ENCODE data around the gene EFCAB8. TPM values are rescaled to one million over a fixed set of nuclear protein-coding genes. Genes with fewer than 3 reads are reported as not detected.
A peak's percentile ranks its signal among the peaks of the same experiment; 100 is the strongest.

EFCAB8 gene
- total RNA-seq, 2 experiments from 2014 or later, result not detected

GRCh38 chr20:33008336-33009213, 149.9 kb downstream of the EFCAB8 start:
- no peak overlapping the region for H2AFZ ChIP-seq (ENCODE audit: low read length)
- intact Hi-C loops (cut with micrococcal nuclease; ENCODE audit: unreplicated experiment), result no loop called here
- no peaks in the 10 kb centered on the region for H3K79me2 ChIP-seq (ENCODE audit: insufficient read depth, low read depth, low read length)
- H3K4me3 ChIP-seq (ENCODE audit: low read depth, low read length, poor library complexity, severe bottlenecking), result no peak overlapping the region
- H3K9me2 ChIP-seq (ENCODE audit: insufficient read depth, low read length), result no peaks in the 10 kb centered on the region
- no peak overlapping the region for H3K27ac ChIP-seq (ENCODE audit: low read depth, low read length, poor library complexity, severe bottlenecking)
- no peaks in the 10 kb centered on the region for H3K36me3 ChIP-seq (ENCODE audit: insufficient read depth, low read length)
- DNase-seq (ENCODE audit: low spot score), result no peak
- H3K4me2 ChIP-seq (ENCODE audit: low read length), result no peak overlapping the region
- ChIA-PET POLR2A (no interaction called here), CTCF (ENCODE audit: unreplicated experiment) (no interaction called here)
- H3K4me1 ChIP-seq (ENCODE audit: insufficient read depth, low read length, poor library complexity, severe bottlenecking), result no peaks in the 10 kb centered on the region
- TF ChIP-seq CTCF (conservative IDR thresholded peaks at IDR 0.05; ENCODE audit: low read length) (no peak), EZH2phosphoT487 (IDR thresholded peaks at IDR 0.05; ENCODE audit: borderline replicate concordance, low read depth, low read length) (no peak)
- H3K9me3 ChIP-seq (ENCODE audit: low read length), result peaks cover 8% of the 10 kb centered on the region; the same call in 1 of the 2 replicates
- no TSS peak for BruUV-seq (replicated peaks)
- no peaks in the 10 kb centered on the region for H4K20me1 ChIP-seq (ENCODE audit: insufficient read depth, low read length)

GRCh38 chr20:33009214-33010132, 150.8 kb downstream of the EFCAB8 start:
- Histone ChIP-seq H2AFZ (ENCODE audit: low read length) (no peak overlapping the region), H3K4me2 (ENCODE audit: low read length) (no peak overlapping the region), H3K27ac (ENCODE audit: low read depth, low read length, poor library complexity, severe bottlenecking) (no peak overlapping the region), H4K20me1 (ENCODE audit: insufficient read depth, low read length) (no peaks in the 10 kb centered on the region), H3K4me3 (ENCODE audit: low read depth, low read length, poor library complexity, severe bottlenecking) (no peak overlapping the region), H3K79me2 (ENCODE audit: insufficient read depth, low read depth, low read length) (no peaks in the 10 kb centered on the region), H3K4me1 (ENCODE audit: insufficient read depth, low read length, poor library complexity, severe bottlenecking) (no peaks in the 10 kb centered on the region), H3K9me3 (ENCODE audit: low read length) (peaks cover 8% of the 10 kb centered on the region; the same call in 1 of the 2 replicates), H3K9me2 (ENCODE audit: insufficient read depth, low read length) (no peaks in the 10 kb centered on the region), H3K36me3 (ENCODE audit: insufficient read depth, low read length) (no peaks in the 10 kb centered on the region)
- TF ChIP-seq CTCF (conservative IDR thresholded peaks at IDR 0.05; ENCODE audit: low read length), result no peak
- no peak for TF ChIP-seq EZH2phosphoT487 (IDR thresholded peaks at IDR 0.05; ENCODE audit: borderline replicate concordance, low read depth, low read length)
- CTCF ChIA-PET (ENCODE audit: unreplicated experiment), result interaction anchor here (0.6 kb wide), 1 partner anchor 15 kb away, joined by 3 read pairs; no protein-coding TSS in a partner anchor
- POLR2A ChIA-PET, result interaction anchor here (0.6 kb wide), 1 partner anchor 177 kb away, joined by 10 read pairs; no protein-coding TSS in a partner anchor
- BruUV-seq (replicated peaks), result no TSS peak
- peak; percentile 6 for DNase-seq (ENCODE audit: low spot score)
- intact Hi-C loops (cut with micrococcal nuclease; ENCODE audit: unreplicated experiment), result no loop called here

All from OCI-LY7 (cell line).